Sigmoid colon (tissue), 7 donors: ENCODE measurements around the gene OTC. TPM values are rescaled to one million over a fixed set of nuclear protein-coding genes. Genes with fewer than 3 reads are reported as not detected.

Experiments
- DNase-seq: peaks from one replicate; pipeline ENCODE4 v3.0.0-alpha.2; 2019
- H3K27ac ChIP-seq, 4 donors: fragments of 200-600 bp; sonication (generic); one replicate each; pipeline ENCODE4 v1.5.1; 2016 to 2019; ENCODE audit warnings: mild to moderate bottlenecking in 1 of 4
- H3K27me3 ChIP-seq, 3 donors: fragments of 200-600 bp; sonication (generic); one replicate each; pipeline ENCODE4 v1.5.1; 2019; ENCODE audit warnings: mild to moderate bottlenecking in 1 of 3
- H3K36me3 ChIP-seq, 4 donors: fragments of 200-600 bp; sonication (generic); one replicate each; pipeline ENCODE4 v1.5.1; 2016 to 2019
- H3K4me1 ChIP-seq, 4 donors: fragments of 200-600 bp; sonication (generic); one replicate each; pipeline ENCODE4 v1.5.1; 2017 to 2019
- H3K4me3 ChIP-seq, 4 donors: fragments of 200-600 bp; sonication (generic); one replicate each; pipeline ENCODE4 v1.5.1; 2017 to 2019; ENCODE audit warnings: mild to moderate bottlenecking in 2 of 4, moderate library complexity in 1 of 4
- H3K9me3 ChIP-seq, 4 donors: fragments of 200-600 bp in 3 of 4; sonication (generic) in 3 of 4; one replicate each; pipeline versions ENCODE4 v1.5.1 to v1.6.1; 2013 to 2019
- EP300 ChIP-seq, 4 donors: sonication (generic); formaldehyde crosslinking; IDR thresholded peaks; one replicate each; pipeline ENCODE4 v1.6.1; 2017; ENCODE audit warnings: antibody characterized with exemption in 4 of 4
- POLR2A ChIP-seq, 2 donors: fragments of 450-650 bp; IDR thresholded peaks; one replicate each; pipeline ENCODE4 v1.6.1; 2016; ENCODE audit warnings: antibody characterized with exemption in 2 of 2, mild to moderate bottlenecking in 2 of 2, moderate library complexity in 2 of 2
- POLR2AphosphoS5 ChIP-seq, 4 donors: sonication (generic); formaldehyde crosslinking; IDR thresholded peaks; one replicate each; pipeline ENCODE4 v1.6.1; 2017; ENCODE audit warnings: antibody characterized with exemption in 4 of 4
- whole genome bisulfite sequencing, 2 donors: extraction: QIAGEN DNeasy Blood & Tissue Kit; methylation state at CpG; one replicate each; pipeline ENCODE4 v1.1.7; 2013; 5-methylcytosine and 5-hydroxymethylcytosine counted together
- intact Hi-C: fragments of 100-400 bp; cut with DNase I; formaldehyde crosslinking; loops from one replicate; pipeline ENCODE4 v1.15.1; 2023
- polyA plus RNA-seq, 3 donors: library from polyadenylated mRNA; stranded (reverse); fragments of 200-250 nt; gene quantifications; one replicate each; pipeline ENCODE4 v1.2.3, GENCODE V29; 2013
- total RNA-seq, 4 donors: library from RNA; depleted of rRNA; stranded (reverse); fragments of >200 nt; gene quantifications; one replicate each; pipeline ENCODE4 v1.1.0, GENCODE V29; 2016
- TF ChIP-seq, protein P1 (sequence below), 4 experiments: fragments of 450-650 bp in 3 of 4; fragments of 200-600 bp in 1 of 4; IDR thresholded peaks; one replicate each; pipeline ENCODE4 v1.5.1; 2016 to 2019; ENCODE audit warnings: antibody characterized with exemption in 4 of 4, mild to moderate bottlenecking in 3 of 4, moderate library complexity in 2 of 4
- donor health status: healthy with polysubstance abuse.
- donor health status: Bipolar disorder and iron deficiency.
- donor health status: healthy.

OTC gene
- total and polyA plus RNA-seq, 7 donors = 0.49 to 5.3 (median 3.1) TPM; not detected in 1

GRCh38 chrX:38313190-38313589 is 39.2 kb upstream of the OTC start:
- WGBS, 2 donors = 97 to 98% methylated on average over 4 of the region's 4 CpGs
- Histone ChIP-seq H3K4me1 (no peaks in the 10 kb centered on the region), H3K27me3 (no peaks in the 10 kb centered on the region), H3K9me3 (no peaks in the 10 kb centered on the region), H3K4me3 (no peak overlapping the region), H3K27ac (no peak overlapping the region), H3K36me3 (no peaks in the 10 kb centered on the region)
- no peak for DNase-seq
- intact Hi-C loops = no loop called here
- TF ChIP-seq, protein P1, sequence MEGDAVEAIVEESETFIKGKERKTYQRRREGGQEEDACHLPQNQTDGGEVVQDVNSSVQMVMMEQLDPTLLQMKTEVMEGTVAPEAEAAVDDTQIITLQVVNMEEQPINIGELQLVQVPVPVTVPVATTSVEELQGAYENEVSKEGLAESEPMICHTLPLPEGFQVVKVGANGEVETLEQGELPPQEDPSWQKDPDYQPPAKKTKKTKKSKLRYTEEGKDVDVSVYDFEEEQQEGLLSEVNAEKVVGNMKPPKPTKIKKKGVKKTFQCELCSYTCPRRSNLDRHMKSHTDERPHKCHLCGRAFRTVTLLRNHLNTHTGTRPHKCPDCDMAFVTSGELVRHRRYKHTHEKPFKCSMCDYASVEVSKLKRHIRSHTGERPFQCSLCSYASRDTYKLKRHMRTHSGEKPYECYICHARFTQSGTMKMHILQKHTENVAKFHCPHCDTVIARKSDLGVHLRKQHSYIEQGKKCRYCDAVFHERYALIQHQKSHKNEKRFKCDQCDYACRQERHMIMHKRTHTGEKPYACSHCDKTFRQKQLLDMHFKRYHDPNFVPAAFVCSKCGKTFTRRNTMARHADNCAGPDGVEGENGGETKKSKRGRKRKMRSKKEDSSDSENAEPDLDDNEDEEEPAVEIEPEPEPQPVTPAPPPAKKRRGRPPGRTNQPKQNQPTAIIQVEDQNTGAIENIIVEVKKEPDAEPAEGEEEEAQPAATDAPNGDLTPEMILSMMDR (IDR thresholded peaks at IDR 0.05) = no peak
- TF ChIP-seq EP300 (IDR thresholded peaks at IDR 0.05) (no peak), POLR2A (IDR thresholded peaks at IDR 0.05) (no peak), POLR2AphosphoS5 (IDR thresholded peaks at IDR 0.05) (no peak)

DNA sequence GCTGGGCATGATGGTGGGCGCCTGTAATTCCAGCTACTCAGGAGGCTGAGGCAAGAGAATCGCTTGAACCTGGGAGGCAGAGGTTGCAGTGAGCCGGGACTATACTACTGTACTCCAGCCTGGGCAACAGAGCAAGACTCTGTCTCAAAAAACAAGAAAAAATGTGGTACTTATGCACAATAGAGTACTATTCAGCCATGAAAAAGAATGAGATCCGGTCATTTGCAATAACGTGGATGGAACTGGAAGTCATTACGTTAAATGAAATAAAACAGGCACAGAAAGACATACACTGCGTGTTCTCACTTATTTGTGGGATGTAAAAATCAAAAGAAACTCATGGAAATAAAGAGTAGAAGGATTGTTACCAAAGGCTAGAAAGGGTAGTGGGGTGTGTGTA is 37.2 kb upstream of the OTC start:
- no peak for DNase-seq
- H3K36me3 ChIP-seq = no peaks in the 10 kb centered on the region
- TF ChIP-seq EP300 (IDR thresholded peaks at IDR 0.05) (no peak), POLR2AphosphoS5 (IDR thresholded peaks at IDR 0.05) (no peak), POLR2A (IDR thresholded peaks at IDR 0.05) (no peak)
- TF ChIP-seq, protein P1 (IDR thresholded peaks at IDR 0.05) = no peak
- H3K4me3 ChIP-seq = no peak overlapping the region
- no peaks in the 10 kb centered on the region for H3K27me3 ChIP-seq
- H3K9me3 ChIP-seq = no peaks in the 10 kb centered on the region
- WGBS, 2 donors = 98% methylated on average over 7 of the region's 7 CpGs
- no peaks in the 10 kb centered on the region for H3K4me1 ChIP-seq
- H3K27ac ChIP-seq = no peak overlapping the region
- intact Hi-C loops = no loop called here

DNA sequence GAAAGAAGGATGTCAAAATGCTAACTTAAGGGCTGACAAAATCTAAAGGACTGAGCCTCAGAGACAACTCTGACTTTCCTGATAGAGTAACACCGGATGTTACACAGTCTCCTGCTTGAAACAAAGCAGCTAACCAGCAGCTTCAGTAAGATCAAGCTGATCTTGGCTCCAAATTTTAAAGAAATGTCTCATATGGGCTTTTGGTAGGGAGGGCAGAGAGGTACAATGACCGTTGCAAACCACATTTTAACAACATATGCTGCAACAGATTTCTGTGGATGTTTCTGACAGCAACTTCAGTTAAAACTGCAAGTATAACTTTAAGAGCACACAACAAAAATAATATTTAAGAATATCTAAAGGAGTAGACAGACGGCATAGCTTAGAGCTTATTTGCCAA is 34.2 kb upstream of the OTC start:
- DNase-seq = no peak
- no peak for TF ChIP-seq EP300 (IDR thresholded peaks at IDR 0.05)
- TF ChIP-seq, protein P1 (IDR thresholded peaks at IDR 0.05) = no peak
- TF ChIP-seq POLR2AphosphoS5 (IDR thresholded peaks at IDR 0.05) = no peak
- no peak for TF ChIP-seq POLR2A (IDR thresholded peaks at IDR 0.05)
- WGBS, 2 donors = 84 to 91% methylated on average over 3 of the region's 3 CpGs

DNA sequence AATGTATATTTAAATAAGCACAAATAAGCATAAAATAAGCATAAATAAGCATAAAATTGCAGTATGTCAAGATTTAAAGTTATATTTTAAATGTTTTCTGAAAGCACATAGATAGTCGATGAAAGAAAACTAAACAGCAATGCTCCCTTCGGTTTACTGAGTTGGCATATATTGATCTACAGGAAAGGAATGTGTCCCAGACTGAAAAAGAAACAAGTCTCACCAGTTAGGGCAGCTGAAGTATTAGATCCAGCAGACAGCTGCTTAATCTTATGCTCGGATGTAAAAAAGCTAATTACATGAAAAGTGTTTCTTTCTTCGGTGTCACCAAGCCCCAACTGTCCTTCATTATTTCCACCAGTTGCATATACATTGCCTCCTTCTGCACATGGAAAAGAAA is 33.8 kb upstream of the OTC start:
- DNase-seq = no peak
- intact Hi-C loops = no loop called here
- WGBS, 2 donors = 82 to 90% methylated on average over 4 of the region's 4 CpGs
- no peak overlapping the region for H3K27ac ChIP-seq
- H3K36me3 ChIP-seq = no peaks in the 10 kb centered on the region
- H3K9me3 ChIP-seq = no peaks in the 10 kb centered on the region
- TF ChIP-seq, protein P1 (IDR thresholded peaks at IDR 0.05) = no peak
- TF ChIP-seq EP300 (IDR thresholded peaks at IDR 0.05) = no peak
- no peak for TF ChIP-seq POLR2AphosphoS5 (IDR thresholded peaks at IDR 0.05)
- TF ChIP-seq POLR2A (IDR thresholded peaks at IDR 0.05) = no peak
- no peaks in the 10 kb centered on the region for H3K27me3 ChIP-seq
- H3K4me1 ChIP-seq = no peaks in the 10 kb centered on the region
- H3K4me3 ChIP-seq = no peak overlapping the region

More for the DNA sequence above, 34.2 kb upstream of the OTC start:
- Histone ChIP-seq H3K27ac (no peak overlapping the region), H3K4me1 (no peaks in the 10 kb centered on the region), H3K9me3 (no peaks in the 10 kb centered on the region), H3K36me3 (no peaks in the 10 kb centered on the region), H3K27me3 (no peaks in the 10 kb centered on the region), H3K4me3 (no peak overlapping the region)
- intact Hi-C loops = no loop called here

DNA sequence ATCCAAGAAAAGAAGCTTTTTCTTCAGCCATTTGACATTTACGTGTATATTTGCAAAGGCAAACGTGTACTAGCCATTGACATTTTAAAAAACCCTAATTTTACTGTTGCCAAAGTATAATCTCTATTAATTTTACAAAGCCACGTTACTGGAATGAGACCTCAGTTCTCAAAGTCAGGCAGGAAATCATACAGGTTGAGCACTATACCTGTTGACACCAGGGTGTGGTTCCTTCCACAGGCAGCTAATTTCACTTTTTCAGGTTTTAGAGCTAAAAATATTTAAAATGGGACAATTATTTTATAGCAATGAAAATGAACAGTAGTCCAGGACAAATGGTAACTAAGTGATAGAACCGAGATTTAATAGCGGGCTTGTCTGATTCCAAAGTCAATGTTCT is 31.6 kb upstream of the OTC start:
- peaks cover 0 to under 1% (median 0%) of the 10 kb centered on the region in 4 donors for H3K4me1 ChIP-seq
- intact Hi-C loops = loop anchor here (10.0 kb wide), 2 partner anchors 106 to 244 kb away; partner anchors contain the start of gene TSPAN7
- H3K27me3 ChIP-seq = peaks cover 0 to 3% (median 0%) of the 10 kb centered on the region in 3 donors
- 91 to 92% methylated on average over 5 of the region's 5 CpGs for WGBS, 2 donors
- TF ChIP-seq POLR2AphosphoS5 (IDR thresholded peaks at IDR 0.05) (no peak), EP300 (IDR thresholded peaks at IDR 0.05) (no peak), POLR2A (IDR thresholded peaks at IDR 0.05) (no peak)
- TF ChIP-seq, protein P1 (IDR thresholded peaks at IDR 0.05) = no peak
- no peak for DNase-seq
- H3K27ac ChIP-seq = no peak overlapping the region
- H3K36me3 ChIP-seq = no peaks in the 10 kb centered on the region
- H3K9me3 ChIP-seq = no peaks in the 10 kb centered on the region
- H3K4me3 ChIP-seq = no peak overlapping the region
